ENCODE data around the gene AHI1. TPM values are rescaled to one million over a fixed set of nuclear protein-coding genes. Genes with fewer than 3 reads are reported as not detected.

Gene AHI1
- total RNA-seq, 1 donor from 2014 or later: 14.2 TPM

GRCh38 chr6:135233686-135234491 lies 263.7 kb downstream of the AHI1 start:
- Histone ChIP-seq H3K27ac (ENCODE audit: low read depth, low read length) (no peak overlapping the region), H3K9me3 (ENCODE audit: insufficient read depth, low read depth, low read length) (no peaks in the 10 kb centered on the region), H2AFZ (ENCODE audit: low read depth, low read length) (no peak overlapping the region), H4K20me1 (ENCODE audit: insufficient read depth, low read length) (no peaks in the 10 kb centered on the region), H3K79me2 (ENCODE audit: insufficient read depth, low read length) (no peaks in the 10 kb centered on the region), H3K27me3 (ENCODE audit: insufficient read depth, low read length) (no peaks in the 10 kb centered on the region), H3K4me1 (ENCODE audit: insufficient read depth, low read length) (no peaks in the 10 kb centered on the region), H3K36me3 (ENCODE audit: insufficient read depth, low read length) (no peaks in the 10 kb centered on the region), H3K4me2 (ENCODE audit: low read length) (no peak overlapping the region), H3K4me3 (ENCODE audit: insufficient read depth, low read depth, low read length) (no peak overlapping the region), H3K9ac (ENCODE audit: low read length) (no peak overlapping the region)
- H3K9me3 Mint-ChIP-seq (ENCODE audit: unreplicated experiment): no peaks in the 10 kb centered on the region
- peaks cover 5% of the 10 kb centered on the region for H3K4me1 Mint-ChIP-seq (ENCODE audit: low read depth, unreplicated experiment)
- DNase-seq (ENCODE audit: low read depth): no peak
- peaks cover 7% of the 10 kb centered on the region for H3K27me3 Mint-ChIP-seq (ENCODE audit: low read depth, unreplicated experiment)
- H3K27ac Mint-ChIP-seq (ENCODE audit: unreplicated experiment): no peak overlapping the region
- no peak overlapping the region for H3K4me3 Mint-ChIP-seq (ENCODE audit: unreplicated experiment)
- H3K36me3 Mint-ChIP-seq (ENCODE audit: low read depth, unreplicated experiment): no peaks in the 10 kb centered on the region
- FAIRE-seq: no peak
- TF ChIP-seq CTCF (IDR thresholded peaks at IDR 0.05; ENCODE audit: insufficient read depth, low read depth, low read length) (no peak), EZH2 (IDR thresholded peaks at IDR 0.05; ENCODE audit: insufficient read depth, low read length) (no peak)

Small RNA genes within 50 kb of the gene (microRNA-seq; reads per million reads assigned to microRNA genes)
- gene MIR548A2: not detected

Data from astrocyte (in vitro differentiated cells and primary cell).